H1 (cell line): ENCODE results near the gene FOXL3. TPM values are rescaled to one million over a fixed set of nuclear protein-coding genes. Genes with fewer than 3 reads are reported as not detected.

Experiments used
- CTCF ChIA-PET: fragments of 300-600 bp; sonication (Branson Sonifier 250); formaldehyde crosslinking; loops from one replicate; lab custom pipeline; 2021; ENCODE audit not compliant: partially characterized antibody; lab: Charles Lee
- POLR2A ChIA-PET: fragments of 300-600 bp; sonication (Branson Sonifier 250); formaldehyde crosslinking; loops from one replicate; lab custom pipeline; 2021; ENCODE audit warnings: inconsistent platforms; ENCODE audit not compliant: partially characterized antibody; lab: Charles Lee
- DNase-seq, 2 experiments: peaks; one replicate each; pipeline versions ENCODE4 v3.0.0 to v3.0.0-alpha.2; 2010 to 2022; ENCODE audit warnings: low spot score in 2 of 2, low read depth in 1 of 2, mixed read lengths in 1 of 2
- FAIRE-seq: peaks from 2 replicates; lab custom pipeline; 2011; peaks lifted over from hg19 to GRCh38; lab: Jason Lieb, UNC
- H2AFZ ChIP-seq: 2 replicates; pipeline ENCODE4 v1.8.1; 2012; ENCODE audit warnings: low read length, inconsistent platforms
- H2AK5ac ChIP-seq: 2 replicates; pipeline ENCODE4 v1.6.1; 2013; ENCODE audit warnings: low read depth, low read length
- H2BK120ac ChIP-seq: replicated peaks from 2 replicates; pipeline ENCODE3; 2013; ENCODE audit warnings: low read depth, low read length, inconsistent platforms
- H2BK12ac ChIP-seq: 2 replicates; pipeline ENCODE4 v1.6.1; 2013; ENCODE audit warnings: low read depth, low read length
- H2BK15ac ChIP-seq: 2 replicates; pipeline ENCODE4 v1.6.1; 2013; ENCODE audit warnings: low read length
- H2BK20ac ChIP-seq: 2 replicates; pipeline ENCODE4 v1.6.1; 2013; ENCODE audit warnings: low read length
- H2BK5ac ChIP-seq: 2 replicates; pipeline ENCODE4 v1.6.1; 2013; ENCODE audit warnings: low read depth, low read length
- H3K14ac ChIP-seq: 2 replicates; pipeline ENCODE4 v1.6.1; 2013; ENCODE audit warnings: inconsistent platforms; ENCODE audit not compliant: insufficient read length
- H3K18ac ChIP-seq: 2 replicates; pipeline ENCODE4 v1.6.1; 2013; ENCODE audit warnings: low read length; ENCODE audit errors: extremely low read depth
- H3K23ac ChIP-seq: 2 replicates; pipeline ENCODE4 v1.6.1; 2013; ENCODE audit warnings: inconsistent platforms; ENCODE audit not compliant: insufficient read length
- H3K23me2 ChIP-seq: 2 replicates; pipeline ENCODE4 v1.6.1; 2013; ENCODE audit warnings: low read depth, low read length
- H3K27ac ChIP-seq: 2 replicates; pipeline ENCODE4 v1.6.1; 2011; ENCODE audit warnings: low read depth, low read length, inconsistent platforms
- H3K27me3 ChIP-seq, 4 experiments: replicated peaks in 1 of 4; 1 replicate in 1 of 4; 2 replicates in 3 of 4; pipeline versions ENCODE4 v1.6.1 to v1.8.1; 2011 to 2013; ENCODE audit warnings: low read length in 3 of 4, mild to moderate bottlenecking in 3 of 4, inconsistent platforms in 2 of 4, mixed read lengths in 2 of 4, moderate library complexity in 1 of 4; ENCODE audit not compliant: control insufficient read depth in 3 of 4, insufficient read depth in 3 of 4; ENCODE audit errors: extremely low read depth in 1 of 4
- H3K36me3 ChIP-seq, 4 experiments: 2 replicates each; pipeline versions ENCODE4 v1.6.1 to v1.8.1; 2011 to 2013; ENCODE audit warnings: mild to moderate bottlenecking in 4 of 4, low read length in 3 of 4, moderate library complexity in 2 of 4, control low read depth in 1 of 4, inconsistent platforms in 1 of 4; ENCODE audit not compliant: insufficient read depth in 4 of 4, control insufficient read depth in 2 of 4
- H3K4ac ChIP-seq: replicated peaks from 2 replicates; pipeline ENCODE3; 2013; ENCODE audit warnings: low read length, low read depth, mixed read lengths, inconsistent platforms; ENCODE audit not compliant: insufficient read length
- H3K4me1 ChIP-seq, 4 experiments: replicated peaks in 1 of 4; 1 replicate in 1 of 4; 2 replicates in 3 of 4; pipeline versions ENCODE4 v1.6.1 to v1.8.1; 2011 to 2013; ENCODE audit warnings: low read length in 3 of 4, inconsistent platforms in 2 of 4, mixed read lengths in 1 of 4; ENCODE audit not compliant: insufficient read depth in 4 of 4, control insufficient read depth in 3 of 4
- H3K4me2 ChIP-seq, 2 experiments: 2 replicates each; pipeline versions ENCODE4 v1.6.1 to v1.8.1; 2011 to 2013; ENCODE audit warnings: low read depth in 2 of 2, low read length in 2 of 2, control low read depth in 1 of 2, inconsistent platforms in 1 of 2, mild to moderate bottlenecking in 1 of 2; ENCODE audit not compliant: insufficient read depth in 1 of 2
- H3K4me3 ChIP-seq, 4 experiments: fragments of 200-600, 300-600 bp in 1 of 4; sonication (generic), shearing (Covaris generic), sonication (Bioruptor Twin) in 1 of 4; 2 replicates each; pipeline versions ENCODE4 v1.5.1 to v1.8.1; 2011 to 2016; ENCODE audit warnings: low read length in 4 of 4, low read depth in 3 of 4, control low read depth in 2 of 4, inconsistent platforms in 2 of 4, mild to moderate bottlenecking in 2 of 4, mixed read lengths in 1 of 4, moderate library complexity in 1 of 4; ENCODE audit not compliant: insufficient read depth in 2 of 4; ENCODE audit errors: extremely low read depth in 1 of 4
- H3K56ac ChIP-seq: replicated peaks from 2 replicates; pipeline ENCODE3; 2013; ENCODE audit warnings: low read depth, mild to moderate bottlenecking, mixed read lengths, low read length, inconsistent platforms; ENCODE audit not compliant: insufficient read length
- H3K79me1 ChIP-seq: 2 replicates; pipeline ENCODE4 v1.6.1; 2013; ENCODE audit warnings: low read depth, low read length, control low read depth
- H3K79me2 ChIP-seq, 2 experiments: 2 replicates each; pipeline versions ENCODE4 v1.6.1 to v1.8.1; 2012 to 2013; ENCODE audit warnings: low read length in 2 of 2, mild to moderate bottlenecking in 2 of 2, inconsistent platforms in 1 of 2; ENCODE audit not compliant: insufficient read depth in 2 of 2, control insufficient read depth in 1 of 2
- H3K9ac ChIP-seq, 4 experiments: replicated peaks in 1 of 4; 1 replicate in 1 of 4; 2 replicates in 3 of 4; pipeline versions ENCODE4 v1.6.1 to v1.8.1; 2011 to 2013; ENCODE audit warnings: low read depth in 3 of 4, low read length in 3 of 4, control low read depth in 2 of 4, mild to moderate bottlenecking in 2 of 4, moderate library complexity in 2 of 4, inconsistent platforms in 1 of 4; ENCODE audit errors: extremely low read depth in 1 of 4
- H3K9me3 ChIP-seq, 2 experiments: 2 replicates each; pipeline versions ENCODE4 v1.6.1 to v1.8.1; 2012 to 2013; ENCODE audit warnings: mild to moderate bottlenecking in 2 of 2, moderate library complexity in 2 of 2, control low read depth in 1 of 2, inconsistent platforms in 1 of 2, low read depth in 1 of 2, low read length in 1 of 2, mixed read lengths in 1 of 2; ENCODE audit not compliant: insufficient read depth in 2 of 2
- H4K20me1 ChIP-seq, 2 experiments: replicated peaks in 1 of 2; 2 replicates each; pipeline versions ENCODE3 to v1.8.1; 2011 to 2013; ENCODE audit warnings: inconsistent platforms in 2 of 2, low read length in 2 of 2, mild to moderate bottlenecking in 1 of 2; ENCODE audit not compliant: insufficient read depth in 2 of 2, control insufficient read depth in 1 of 2
- H4K5ac ChIP-seq: 2 replicates; pipeline ENCODE4 v1.6.1; 2013; ENCODE audit warnings: low read length, low read depth, mixed read lengths, inconsistent platforms; ENCODE audit not compliant: insufficient read length
- H4K8ac ChIP-seq: 2 replicates; pipeline ENCODE4 v1.8.0; 2013; ENCODE audit warnings: mild to moderate bottlenecking, moderate library complexity, low read length, inconsistent platforms; ENCODE audit not compliant: insufficient read depth; ENCODE audit errors: extremely low read depth
- H4K91ac ChIP-seq: replicated peaks from 2 replicates; pipeline ENCODE3; 2013; ENCODE audit warnings: low read length, mixed read lengths, inconsistent platforms; ENCODE audit not compliant: insufficient read length
- JUN ChIP-seq: IDR thresholded peaks from 2 replicates; pipeline ENCODE4 v1.6.1; 2011; ENCODE audit warnings: low read depth, mild to moderate bottlenecking, improper control_type of control experiment, low read length
- RNF2 ChIP-seq: fragments of 200-900, 300-1000 bp; sonication (generic); IDR thresholded peaks from 2 replicates; pipeline ENCODE4 v1.7.1; 2016; ENCODE audit warnings: borderline replicate concordance, low read depth, mild to moderate bottlenecking, antibody characterized with exemption, low read length; ENCODE audit not compliant: poor library complexity, severe bottlenecking; ENCODE audit errors: missing control alignments
- WGBS, 2 experiments: shearing (Covaris generic) in 1 of 2; methylation state at CpG; one replicate each; pipeline versions ENCODE4 v1.1.6 to v1.1.7; 2013 to 2015; ENCODE audit warnings: low lambda C conversion rate in 2 of 2, mixed read lengths in 2 of 2, inconsistent platforms in 1 of 2, low coverage in 1 of 2, missing lambda C conversion rate in 1 of 2; ENCODE audit not compliant: insufficient replicate concordance in 2 of 2, insufficient coverage in 1 of 2, insufficient read length in 1 of 2; ENCODE audit errors: extremely low coverage in 1 of 2, missing lambda C conversion rate in 1 of 2; 5-methylcytosine and 5-hydroxymethylcytosine counted together
- polyA plus RNA-seq, 7 experiments: library from polyadenylated mRNA; depleted of rRNA in 3 of 7; stranded (reverse) in 5 of 7; unstranded in 2 of 7; fragments of >200 nt in 5 of 7; fragments of 200-250 nt in 2 of 7; gene quantifications; 1 replicate in 5 of 7; 2 replicates in 1 of 7; 4 replicates in 1 of 7; pipeline versions ENCODE4 v1.2.1 to v1.2.3, GENCODE V29; 2011 to 2013; ENCODE audit warnings: missing spikeins in 2 of 7, mixed read lengths in 2 of 7
- total RNA-seq: library from RNA; stranded (reverse); fragmentation: NEBNext Ultra II Directional; extraction: Animal tissue kit (Norgen Biotek cat#: 25700); gene quantifications from 2 replicates; pipeline ENCODE4 v1.2.1, GENCODE V29; 2021

The FOXL3 gene
- total and polyA plus RNA-seq, 2 of the 8 experiments (the other 6 are each of a cell fraction or from before 2014, with no cell fraction given), result not detected

- FAIRE-seq, result no peak
- no peak overlapping the region for H3K56ac ChIP-seq
- no peaks in the 10 kb centered on the region; the same call in 1 of the 2 replicates for H3K23me2 ChIP-seq
- no peak overlapping the region for H4K5ac ChIP-seq
- no peaks in the 10 kb centered on the region for H3K36me3 ChIP-seq
- H2BK5ac ChIP-seq, result no peak overlapping the region
- no peak overlapping the region for H2BK15ac ChIP-seq
- no peak overlapping the region for H2BK120ac ChIP-seq
- H3K27me3 ChIP-seq, result peaks cover 0 to 2% (median under 1%) of the 10 kb centered on the region in 4 experiments; a peak in 1 of 7 replicates
- POLR2A ChIA-PET, result no interaction called here
- no peak overlapping the region for H2BK20ac ChIP-seq
- no peak overlapping the region for H3K9ac ChIP-seq
- H3K4me3 ChIP-seq, result no peak overlapping the region
- no peaks in the 10 kb centered on the region for H3K79me2 ChIP-seq
- no peak overlapping the region for H2AK5ac ChIP-seq
- no peak overlapping the region for H4K8ac ChIP-seq
- H3K79me1 ChIP-seq, result no peaks in the 10 kb centered on the region
- H3K4ac ChIP-seq, result no peak overlapping the region
- 76% methylated on average over 7 of the region's 8 CpGs; no CpG with 5 or more reads in 1 of the 2 experiments for WGBS, 2 experiments
- H3K4me1 ChIP-seq, result peaks cover 0 to 6% (median 1%) of the 10 kb centered on the region in 4 experiments; a peak in 4 of 7 replicates
- H3K4me2 ChIP-seq, result no peak overlapping the region
- no peak for DNase-seq
- H4K91ac ChIP-seq, result no peak overlapping the region
- H3K18ac ChIP-seq, result no peak overlapping the region
- no peak overlapping the region for H3K27ac ChIP-seq
- no peak overlapping the region for H2AFZ ChIP-seq
- no peak overlapping the region for H3K14ac ChIP-seq
- no peak overlapping the region for H3K23ac ChIP-seq
- peaks cover 4 to 5% of the 10 kb centered on the region in 2 experiments; a peak in 1 of 4 replicates for H3K9me3 ChIP-seq
- H2BK12ac ChIP-seq, result no peak overlapping the region
- CTCF ChIA-PET, result interaction anchor here (3.6 kb wide), 1 partner anchor 450 kb away, joined by 19 read pairs; no protein-coding TSS in a partner anchor
- no peaks in the 10 kb centered on the region for H4K20me1 ChIP-seq
- TF ChIP-seq JUN (no peak), RNF2 (no peak)
These were observed 34.0 kb downstream of the FOXL3 start for GRCh38 chr7:324011-324410.
